K562 (cell line): ENCODE measurements around the gene NOTCH1.

ENCODE experiments used
- CTBP1 ChIP-seq: fragments of 450-650 bp; IDR thresholded peaks from 2 replicates; pipeline ENCODE4 v1.6.1; 2016; ENCODE audit warnings: borderline replicate concordance
- NR0B1 ChIP-seq: fragments of 450-650 bp; IDR thresholded peaks from one replicate; pipeline ENCODE4 v1.6.1; 2018; ENCODE audit warnings: mild to moderate bottlenecking, moderate library complexity; ENCODE audit not compliant: partially characterized antibody
- POLR2A ChIP-seq: fragments of 450-650 bp; conservative IDR thresholded peaks from 2 replicates; pipeline ENCODE4 v1.6.1; 2016
- POLR2AphosphoS5 ChIP-seq: IDR thresholded peaks from 2 replicates; pipeline ENCODE4 v1.6.1; 2011; ENCODE audit warnings: mild to moderate bottlenecking, low read depth, low read length, moderate library complexity; ENCODE audit not compliant: control insufficient read depth, insufficient read depth
- RBM22 ChIP-seq: fragments of 200-400 bp; formaldehyde crosslinking; IDR thresholded peaks from 2 replicates; pipeline ENCODE4 v1.6.1; 2018; ENCODE audit warnings: low read length, low read depth; ENCODE audit not compliant: poor library complexity, severe bottlenecking
- ZBTB7A ChIP-seq: IDR thresholded peaks from 2 replicates; pipeline ENCODE4 v1.6.1; 2011; ENCODE audit warnings: low read depth, mild to moderate bottlenecking, low read length, moderate library complexity, borderline replicate concordance; ENCODE audit not compliant: control insufficient read depth

GRCh38 chr9:136504512-136505348 is 41.1 kb downstream of the NOTCH1 start:
- TF ChIP-seq POLR2AphosphoS5 (no peak), CTBP1 (no peak), NR0B1 (no peak), POLR2A (no peak), ZBTB7A (no peak), RBM22 (no peak)
